Tibial nerve (tissue), 3 donors: Measurements from ENCODE around the gene IRF2BP1.

Source experiments
- POLR2A ChIP-seq, 2 donors: fragments of 450-650 bp; IDR thresholded peaks; one replicate each; pipeline ENCODE4 v1.6.1; 2017; ENCODE audit warnings: antibody characterized with exemption in 2 of 2, mild to moderate bottlenecking in 2 of 2, moderate library complexity in 2 of 2
- TF ChIP-seq, protein P1 (sequence below), 5 experiments: fragments of 200-600 bp in 3 of 5; fragments of 450-650 bp in 2 of 5; sonication (generic) in 3 of 5; IDR thresholded peaks; one replicate each; pipeline ENCODE4 v1.5.1; 2016 to 2019; ENCODE audit warnings: antibody characterized with exemption in 5 of 5, mild to moderate bottlenecking in 3 of 5, moderate library complexity in 2 of 5

DNA sequence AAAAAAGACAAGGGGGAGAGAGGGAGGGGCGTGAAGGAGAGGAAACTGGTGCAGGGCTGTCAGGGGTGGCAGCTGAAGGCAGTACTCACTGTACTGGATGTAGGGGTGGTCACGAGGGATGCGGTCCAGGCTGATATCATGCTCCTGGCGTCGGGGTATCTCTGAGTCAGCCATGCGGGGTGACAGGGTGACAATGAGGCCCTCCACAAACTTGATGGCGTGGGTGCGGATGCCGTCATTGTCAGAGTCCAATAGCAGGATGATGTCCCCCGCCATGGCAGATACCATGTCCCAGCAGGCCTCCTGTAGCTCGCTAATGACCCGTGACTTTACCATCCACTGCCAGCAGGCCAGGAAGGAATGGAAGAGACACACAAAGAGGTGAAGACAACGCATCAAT, 38.3 kb downstream of the IRF2BP1 start:
- TF ChIP-seq, protein P1, sequence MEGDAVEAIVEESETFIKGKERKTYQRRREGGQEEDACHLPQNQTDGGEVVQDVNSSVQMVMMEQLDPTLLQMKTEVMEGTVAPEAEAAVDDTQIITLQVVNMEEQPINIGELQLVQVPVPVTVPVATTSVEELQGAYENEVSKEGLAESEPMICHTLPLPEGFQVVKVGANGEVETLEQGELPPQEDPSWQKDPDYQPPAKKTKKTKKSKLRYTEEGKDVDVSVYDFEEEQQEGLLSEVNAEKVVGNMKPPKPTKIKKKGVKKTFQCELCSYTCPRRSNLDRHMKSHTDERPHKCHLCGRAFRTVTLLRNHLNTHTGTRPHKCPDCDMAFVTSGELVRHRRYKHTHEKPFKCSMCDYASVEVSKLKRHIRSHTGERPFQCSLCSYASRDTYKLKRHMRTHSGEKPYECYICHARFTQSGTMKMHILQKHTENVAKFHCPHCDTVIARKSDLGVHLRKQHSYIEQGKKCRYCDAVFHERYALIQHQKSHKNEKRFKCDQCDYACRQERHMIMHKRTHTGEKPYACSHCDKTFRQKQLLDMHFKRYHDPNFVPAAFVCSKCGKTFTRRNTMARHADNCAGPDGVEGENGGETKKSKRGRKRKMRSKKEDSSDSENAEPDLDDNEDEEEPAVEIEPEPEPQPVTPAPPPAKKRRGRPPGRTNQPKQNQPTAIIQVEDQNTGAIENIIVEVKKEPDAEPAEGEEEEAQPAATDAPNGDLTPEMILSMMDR (IDR thresholded peaks at IDR 0.05) = no peak
- TF ChIP-seq POLR2A (IDR thresholded peaks at IDR 0.05) = no peak
